GM12872 (cell line): Measurements from ENCODE around the gene TMEM175.

Source experiments
- TF ChIP-seq, protein P1 (sequence below): IDR thresholded peaks from 3 replicates; pipeline ENCODE4 v1.5.1; 2011; ENCODE audit warnings: low read depth, mild to moderate bottlenecking, low read length, moderate library complexity; ENCODE audit not compliant: insufficient read depth

The TMEM175 gene

DNA sequence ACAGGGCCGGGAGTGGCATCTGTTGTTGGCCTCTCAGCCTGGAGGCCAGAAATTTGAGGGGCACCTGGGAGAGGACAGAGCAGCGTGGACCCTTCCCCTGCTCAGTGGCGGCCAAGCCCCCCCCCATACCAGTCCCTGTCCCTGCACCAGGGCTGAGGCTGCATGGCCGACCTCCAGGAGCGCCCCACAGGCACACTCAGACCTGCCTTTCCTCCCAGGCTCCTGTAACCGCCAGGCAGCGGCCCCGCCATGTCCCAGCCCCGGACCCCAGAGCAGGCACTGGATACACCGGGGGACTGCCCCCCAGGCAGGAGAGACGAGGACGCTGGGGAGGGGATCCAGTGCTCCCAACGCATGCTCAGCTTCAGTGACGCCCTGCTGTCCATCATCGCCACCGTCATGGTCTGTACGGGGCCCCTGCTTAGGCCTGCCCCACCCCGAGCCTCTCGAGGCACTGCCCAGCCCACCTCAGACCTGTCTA is 15.3 kb downstream of the TMEM175 start:
- TF ChIP-seq, protein P1, sequence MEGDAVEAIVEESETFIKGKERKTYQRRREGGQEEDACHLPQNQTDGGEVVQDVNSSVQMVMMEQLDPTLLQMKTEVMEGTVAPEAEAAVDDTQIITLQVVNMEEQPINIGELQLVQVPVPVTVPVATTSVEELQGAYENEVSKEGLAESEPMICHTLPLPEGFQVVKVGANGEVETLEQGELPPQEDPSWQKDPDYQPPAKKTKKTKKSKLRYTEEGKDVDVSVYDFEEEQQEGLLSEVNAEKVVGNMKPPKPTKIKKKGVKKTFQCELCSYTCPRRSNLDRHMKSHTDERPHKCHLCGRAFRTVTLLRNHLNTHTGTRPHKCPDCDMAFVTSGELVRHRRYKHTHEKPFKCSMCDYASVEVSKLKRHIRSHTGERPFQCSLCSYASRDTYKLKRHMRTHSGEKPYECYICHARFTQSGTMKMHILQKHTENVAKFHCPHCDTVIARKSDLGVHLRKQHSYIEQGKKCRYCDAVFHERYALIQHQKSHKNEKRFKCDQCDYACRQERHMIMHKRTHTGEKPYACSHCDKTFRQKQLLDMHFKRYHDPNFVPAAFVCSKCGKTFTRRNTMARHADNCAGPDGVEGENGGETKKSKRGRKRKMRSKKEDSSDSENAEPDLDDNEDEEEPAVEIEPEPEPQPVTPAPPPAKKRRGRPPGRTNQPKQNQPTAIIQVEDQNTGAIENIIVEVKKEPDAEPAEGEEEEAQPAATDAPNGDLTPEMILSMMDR, result no peak

DNA sequence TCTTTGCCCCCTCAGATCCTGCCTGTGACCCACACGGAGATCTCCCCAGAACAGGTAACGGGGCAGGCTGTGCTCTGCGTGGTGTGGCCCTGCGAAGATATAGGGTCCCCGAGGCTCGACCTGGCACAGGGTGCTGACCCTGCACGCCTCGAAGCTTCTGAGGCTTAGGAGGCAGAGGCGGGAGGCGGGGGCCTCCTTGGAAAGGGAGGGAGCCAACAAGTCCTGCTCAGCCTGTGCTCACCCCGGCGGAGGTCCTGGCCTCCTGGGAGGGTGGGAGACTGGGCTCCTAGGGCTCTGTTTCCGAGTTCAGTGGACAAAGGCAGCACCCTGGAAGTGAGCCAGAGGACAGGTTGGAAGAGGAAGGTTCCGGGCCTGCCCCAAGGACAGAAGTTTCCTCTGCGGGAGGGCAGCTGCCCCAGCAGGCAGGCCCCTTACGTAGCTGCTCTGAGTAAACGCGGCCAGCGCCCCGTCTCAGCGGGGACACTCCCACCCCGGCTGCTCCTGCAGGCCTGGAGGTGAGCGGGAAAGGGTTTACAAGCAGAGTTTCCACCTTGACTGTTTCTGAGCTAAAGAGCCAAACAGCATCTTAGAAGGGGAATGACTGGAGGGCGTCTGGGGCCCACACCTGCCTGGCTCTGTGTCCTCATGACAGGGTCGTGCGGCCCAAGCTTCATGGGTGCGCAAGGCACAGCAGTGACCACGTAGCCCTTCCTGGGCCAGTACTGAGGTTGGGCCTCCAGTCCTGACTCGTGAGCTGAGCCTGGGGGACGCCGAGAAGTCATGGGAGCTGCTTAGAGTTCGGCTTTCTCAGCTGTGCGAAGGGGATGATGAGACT is 16.1 kb downstream of the TMEM175 start:
- TF ChIP-seq, protein P1, result no peak

DNA sequence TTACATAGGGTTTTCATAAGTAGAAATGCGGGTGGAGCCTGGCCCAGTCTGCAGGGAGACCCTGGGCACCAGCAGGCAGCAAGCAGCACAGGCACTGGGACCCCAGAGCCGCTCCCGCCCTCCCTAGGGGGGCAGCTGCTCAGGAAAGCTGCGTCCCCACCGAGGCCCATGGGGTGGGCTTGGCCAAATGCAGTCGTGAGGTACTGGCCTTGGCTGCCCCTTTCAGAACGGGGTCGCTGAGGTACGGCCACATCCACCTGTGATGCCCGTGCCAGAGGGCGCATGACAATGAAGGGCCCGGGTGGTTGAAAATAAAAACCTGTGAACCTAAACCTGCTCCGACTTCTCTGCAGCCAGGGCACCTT is 16.7 kb downstream of the TMEM175 start:
- TF ChIP-seq, protein P1, result no peak

DNA sequence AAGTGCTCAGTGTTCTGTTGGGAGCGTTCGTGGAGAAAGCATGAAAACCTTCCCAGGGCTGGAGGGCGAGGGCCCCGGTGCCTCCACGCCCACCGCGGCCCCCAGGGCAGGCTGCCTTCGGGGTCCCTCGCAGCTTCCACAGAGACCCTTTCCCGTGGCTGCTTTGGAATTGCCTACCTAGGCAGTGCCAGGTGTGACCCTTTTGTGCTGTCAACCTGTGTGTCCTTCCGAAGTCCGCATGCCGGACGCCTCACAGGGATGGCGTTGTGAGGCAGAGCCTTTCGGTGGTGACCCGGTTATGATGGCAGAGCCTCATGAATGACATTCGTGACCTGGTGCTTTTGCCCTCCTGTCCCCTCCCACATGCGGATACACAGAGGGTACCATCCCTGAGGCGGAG is 17.4 kb downstream of the TMEM175 start:
- TF ChIP-seq, protein P1, result no peak

DNA sequence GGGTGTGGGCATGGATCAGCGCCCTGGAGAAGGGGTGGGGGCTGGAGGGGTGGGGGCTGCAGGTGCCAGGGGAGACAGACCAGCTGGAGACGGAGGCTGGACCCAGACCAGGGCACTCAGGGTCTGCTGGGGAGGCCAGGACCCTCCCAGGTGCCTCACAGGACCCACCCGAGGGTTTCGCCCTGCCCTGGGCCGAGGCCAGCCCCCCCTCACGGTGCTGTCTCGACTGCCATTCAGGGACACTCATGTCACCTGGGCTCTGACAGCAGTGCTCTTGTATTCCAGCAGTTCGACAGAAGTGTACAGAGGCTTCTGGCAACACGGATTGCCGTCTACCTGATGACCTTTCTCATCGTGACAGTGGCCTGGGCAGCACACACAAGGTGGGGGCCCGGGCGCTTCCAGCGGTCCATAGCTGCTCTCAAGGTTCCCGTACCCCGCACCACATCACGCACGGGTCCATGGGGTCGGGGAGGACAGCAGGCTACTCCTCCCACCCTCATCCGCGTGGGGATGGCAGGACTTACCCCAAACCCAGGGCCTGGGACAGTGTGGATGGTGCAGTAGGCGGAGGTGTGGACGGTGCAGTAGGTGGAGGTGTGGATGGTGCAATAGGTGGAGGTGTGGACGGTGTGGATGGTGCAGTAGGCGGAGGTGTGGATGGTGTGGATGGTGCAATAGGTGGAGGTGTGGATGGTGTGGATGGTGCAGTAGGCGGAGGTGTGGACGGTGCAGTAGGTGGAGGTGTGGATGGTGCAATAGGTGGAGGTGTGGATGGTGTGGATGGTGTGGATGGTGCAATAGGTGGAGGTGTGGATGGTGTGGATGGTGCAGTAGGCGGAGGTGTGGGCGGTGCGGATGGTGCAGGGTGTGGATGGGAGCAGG is 18.1 kb downstream of the TMEM175 start:
- TF ChIP-seq, protein P1, result no peak

DNA sequence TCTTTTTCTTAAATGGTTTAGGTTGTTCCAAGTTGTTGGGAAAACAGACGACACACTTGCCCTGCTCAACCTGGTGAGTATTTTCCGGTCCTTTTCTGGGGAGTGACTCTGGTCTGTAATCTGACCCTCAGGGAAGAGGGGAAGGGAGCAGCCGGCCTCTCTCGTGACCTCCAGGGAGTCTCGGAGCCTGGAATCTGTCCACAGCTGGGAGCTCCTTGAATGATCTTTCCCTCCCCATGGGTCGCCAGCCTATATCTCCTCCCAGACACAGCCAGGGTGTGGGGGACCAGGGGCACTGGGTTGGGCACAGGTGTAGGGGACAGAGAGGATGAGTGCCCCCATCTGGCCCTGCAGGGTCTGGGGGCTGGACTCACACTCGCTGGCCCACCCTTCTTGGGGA is 18.9 kb downstream of the TMEM175 start:
- TF ChIP-seq, protein P1, result no peak
